HTR-8/SVneo (cell line): Measurements from ENCODE around the gene ZNF594.
"Not testable (repeated sequence)": the region's sequence is repeated elsewhere in the genome, so short reads cannot be mapped to it uniquely, and the experiment has no call there.

Source experiments
- DNase-seq: peaks from one replicate; pipeline ENCODE4 v3.0.0; 2011; ENCODE audit warnings: low spot score, mixed read lengths; ENCODE audit not compliant: insufficient read length
- FAIRE-seq: peaks from 2 replicates; lab custom pipeline; 2011; peaks lifted over from hg19 to GRCh38; lab: Jason Lieb, UNC

The ZNF594 gene

DNA sequence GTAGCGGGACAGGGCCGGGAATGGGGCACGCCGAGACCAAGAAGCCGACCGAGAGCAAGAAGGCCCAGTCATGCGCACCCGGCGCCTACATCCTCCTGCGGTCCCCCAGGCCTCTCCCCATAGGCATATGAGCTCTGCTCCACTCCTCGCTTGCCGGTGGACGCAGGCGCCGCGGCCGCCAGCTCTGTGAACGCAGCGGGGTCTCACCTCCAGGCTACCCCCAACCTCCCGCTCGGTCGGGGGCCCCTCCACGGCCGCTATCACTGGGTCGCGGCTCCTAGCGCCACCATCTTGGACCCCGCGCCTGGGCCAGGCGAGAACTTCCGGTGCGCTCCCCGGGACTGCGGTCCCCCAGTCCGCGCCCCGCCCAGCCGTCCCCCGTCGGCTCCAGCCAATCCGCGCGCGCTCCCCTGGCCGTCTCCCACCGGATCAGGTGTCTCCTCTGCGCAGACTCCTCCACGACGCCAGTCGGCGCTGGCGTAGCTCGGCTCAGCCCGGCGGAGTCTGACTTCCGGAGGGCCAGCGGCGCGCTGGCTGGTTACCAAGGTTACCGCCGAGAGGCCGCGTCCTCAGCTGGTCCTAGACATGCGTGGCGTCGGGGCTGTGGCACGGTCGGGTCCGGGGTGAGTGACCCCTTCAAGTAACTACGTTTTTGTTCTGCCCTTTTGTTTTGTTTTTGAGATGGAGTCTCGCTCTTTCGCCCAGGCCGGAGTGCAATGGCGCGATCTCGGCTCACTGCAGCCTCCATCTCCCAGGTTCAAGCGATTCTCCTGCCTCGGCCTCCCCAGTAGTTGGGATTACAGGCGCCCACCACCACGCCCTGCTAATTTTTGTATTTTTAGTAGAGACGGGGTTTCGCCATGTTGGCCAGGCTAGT, at the start of gene ZNF594:
Gene ZNF594, minus strand, starts transcription at position 328 of the 877 bp plus-strand sequence. CDS start 7,612 bp downstream, outside the sequence.
- FAIRE-seq, result peak; percentile 96
- peak; percentile 99 for DNase-seq

DNA sequence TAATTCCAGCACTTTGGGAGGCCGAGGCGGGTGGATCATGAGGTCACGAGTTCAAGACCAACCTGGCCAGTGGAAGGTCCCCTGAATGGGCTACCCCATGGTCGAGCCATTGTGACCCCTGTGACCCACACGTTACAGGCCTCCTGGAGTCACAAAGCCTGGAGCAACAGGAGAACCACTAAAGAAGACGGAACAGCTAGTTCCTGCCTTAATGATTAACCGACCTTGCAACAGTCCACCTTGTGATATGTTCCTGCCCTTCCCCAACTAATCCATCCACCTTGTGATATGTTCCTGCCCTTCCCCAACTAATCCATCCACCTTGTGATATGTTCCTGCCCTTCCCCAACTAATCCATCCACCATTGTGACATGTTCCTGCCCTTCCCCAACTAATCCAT, 48.1 kb upstream of the ZNF594 start:
- not testable (repeated sequence) for FAIRE-seq, DNase-seq

DNA sequence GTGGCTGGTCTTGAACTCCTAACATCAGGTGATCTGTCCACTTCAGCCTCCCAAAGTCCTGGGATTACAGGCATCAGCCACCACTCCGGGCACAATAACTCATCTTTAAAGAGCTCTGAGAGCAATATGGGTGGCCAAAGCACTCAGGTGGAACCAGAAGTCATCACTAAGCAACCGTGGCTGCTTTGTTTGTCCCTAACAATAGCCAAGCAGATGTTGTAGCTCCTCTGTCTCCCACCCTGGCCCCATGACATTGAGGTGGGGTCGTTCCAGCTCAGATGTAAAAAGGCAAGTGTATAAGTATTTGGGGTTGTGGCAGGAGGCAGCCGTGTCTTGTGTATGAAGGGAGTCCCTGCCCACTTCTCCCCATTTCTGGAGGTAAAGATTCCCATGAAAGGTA, 46.7 kb upstream of the ZNF594 start:
- FAIRE-seq (no peak), DNase-seq (no peak)

DNA sequence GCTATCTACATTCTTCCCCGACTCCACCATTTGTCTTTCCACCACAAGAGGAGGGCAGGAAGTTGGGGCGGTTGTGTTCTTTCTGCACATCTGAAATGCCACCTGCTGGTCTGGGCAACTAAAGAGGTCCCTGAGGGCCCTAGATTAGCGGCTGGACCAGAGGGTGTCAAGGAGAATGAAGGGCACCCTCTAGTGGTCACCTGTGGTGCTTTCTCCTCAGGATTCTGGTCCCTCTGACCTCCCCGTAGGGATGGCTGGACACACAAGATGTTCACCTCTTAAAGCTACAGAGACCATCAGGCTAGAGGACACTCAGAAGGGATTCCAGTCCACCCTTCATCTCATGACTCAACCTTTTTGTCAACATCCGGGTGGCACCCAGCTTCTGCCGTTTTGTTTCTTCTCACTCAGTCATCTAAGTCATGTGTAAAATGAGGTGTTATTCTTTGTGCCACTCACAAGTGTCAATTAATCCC, 45.9 kb upstream of the ZNF594 start:
- peak; percentile 67 for DNase-seq
- FAIRE-seq, result no peak

DNA sequence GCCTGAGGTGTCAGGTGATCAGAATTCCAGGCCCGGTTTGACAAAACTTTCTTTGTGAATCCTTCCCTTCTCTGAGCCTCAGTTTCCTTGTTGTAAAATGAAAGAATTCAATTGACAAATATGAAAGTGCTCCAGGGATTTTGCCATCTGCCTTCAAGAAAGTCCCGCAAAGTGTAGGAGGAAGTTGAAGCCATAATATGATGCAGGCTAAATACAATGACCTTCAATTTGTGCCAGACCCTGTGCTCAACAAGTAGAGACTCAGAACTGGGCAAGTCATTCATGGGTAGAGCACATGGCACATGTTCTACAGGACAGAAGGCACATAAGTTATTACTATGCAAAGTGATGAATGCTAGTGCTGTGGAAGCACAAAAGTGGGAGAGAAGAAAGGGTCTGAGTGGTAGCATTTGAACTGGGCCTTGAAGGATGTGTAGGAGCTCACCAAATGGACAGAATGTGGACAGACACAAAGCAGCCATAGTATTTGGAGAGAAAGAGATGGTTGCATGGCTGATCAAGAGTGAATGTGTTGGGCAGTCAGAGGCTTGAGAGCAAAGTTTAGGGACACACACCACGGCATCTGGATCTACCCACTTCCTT, 45.4 kb upstream of the ZNF594 start:
- DNase-seq (no peak), FAIRE-seq (no peak)

DNA sequence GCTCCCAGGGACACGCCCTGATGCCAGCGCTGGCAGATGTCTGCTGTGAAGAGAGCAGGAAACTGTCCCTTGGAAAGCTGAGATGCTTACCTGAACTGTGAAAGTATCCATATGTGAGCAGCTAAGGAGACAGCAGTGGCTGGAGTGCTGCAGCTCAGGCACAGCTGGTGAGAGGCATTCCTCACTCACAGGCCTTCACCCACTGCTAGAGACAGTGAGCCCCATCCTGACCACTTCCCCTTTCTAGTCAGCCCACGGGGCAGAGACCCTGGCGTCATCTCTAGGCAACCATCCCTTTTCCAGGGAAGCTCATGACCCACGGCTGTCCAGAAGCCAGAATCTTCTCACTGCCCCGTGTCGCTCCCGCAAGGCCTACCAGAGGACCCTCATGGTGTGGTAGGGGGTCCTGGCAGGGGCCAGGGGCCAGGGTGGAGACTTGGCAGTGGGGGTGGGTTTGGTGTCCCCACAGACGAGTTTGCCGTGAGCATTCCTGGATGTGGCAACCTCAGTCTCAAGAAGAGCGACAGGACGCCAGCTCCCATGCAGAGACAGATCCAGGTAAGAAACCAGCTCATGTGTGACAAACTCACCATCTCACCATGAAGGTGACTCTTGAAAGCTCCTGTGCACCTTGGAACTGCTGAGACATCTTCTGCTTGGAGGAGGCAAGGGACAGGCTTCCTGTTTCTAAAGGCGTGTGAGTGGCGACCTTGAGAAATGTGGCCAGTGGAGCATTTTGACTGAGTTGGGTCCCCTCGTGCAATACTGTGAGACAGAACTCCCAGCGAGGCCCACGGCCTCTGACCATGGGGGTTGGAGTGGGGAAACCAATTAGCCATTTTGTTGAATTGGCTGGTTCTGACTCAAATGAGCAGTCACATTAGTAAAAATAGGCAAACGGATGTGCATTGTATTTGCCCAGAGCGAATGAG, 43.2 kb upstream of the ZNF594 start, which contains the start of gene SCIMP:
Gene SCIMP, minus strand, starts transcription at position 216 of the 932 bp plus-strand sequence. Its CDS starts 105 bp downstream, at position 111.
- no peak for DNase-seq
- no peak for FAIRE-seq

DNA sequence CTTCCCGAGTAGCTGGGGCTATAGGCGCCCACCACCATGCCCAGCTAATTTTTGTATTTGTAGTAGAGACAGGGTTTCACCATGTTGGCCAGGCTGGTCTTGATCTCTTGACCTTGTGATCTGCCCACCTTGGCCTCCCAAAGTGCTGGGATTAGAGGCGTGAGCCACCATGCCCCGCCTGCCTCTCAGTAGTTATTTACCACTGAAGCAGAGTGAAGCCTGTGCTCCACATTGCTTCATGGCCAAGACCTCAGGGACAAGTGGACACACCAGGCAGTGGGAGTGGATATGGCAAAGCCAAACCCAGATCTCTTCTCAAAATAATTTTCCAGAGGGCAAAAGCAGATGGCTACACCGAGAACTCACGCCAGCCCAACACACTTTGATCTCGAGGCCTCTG, 41.8 kb upstream of the ZNF594 start:
- DNase-seq, FAIRE-seq: not testable (repeated sequence)

DNA sequence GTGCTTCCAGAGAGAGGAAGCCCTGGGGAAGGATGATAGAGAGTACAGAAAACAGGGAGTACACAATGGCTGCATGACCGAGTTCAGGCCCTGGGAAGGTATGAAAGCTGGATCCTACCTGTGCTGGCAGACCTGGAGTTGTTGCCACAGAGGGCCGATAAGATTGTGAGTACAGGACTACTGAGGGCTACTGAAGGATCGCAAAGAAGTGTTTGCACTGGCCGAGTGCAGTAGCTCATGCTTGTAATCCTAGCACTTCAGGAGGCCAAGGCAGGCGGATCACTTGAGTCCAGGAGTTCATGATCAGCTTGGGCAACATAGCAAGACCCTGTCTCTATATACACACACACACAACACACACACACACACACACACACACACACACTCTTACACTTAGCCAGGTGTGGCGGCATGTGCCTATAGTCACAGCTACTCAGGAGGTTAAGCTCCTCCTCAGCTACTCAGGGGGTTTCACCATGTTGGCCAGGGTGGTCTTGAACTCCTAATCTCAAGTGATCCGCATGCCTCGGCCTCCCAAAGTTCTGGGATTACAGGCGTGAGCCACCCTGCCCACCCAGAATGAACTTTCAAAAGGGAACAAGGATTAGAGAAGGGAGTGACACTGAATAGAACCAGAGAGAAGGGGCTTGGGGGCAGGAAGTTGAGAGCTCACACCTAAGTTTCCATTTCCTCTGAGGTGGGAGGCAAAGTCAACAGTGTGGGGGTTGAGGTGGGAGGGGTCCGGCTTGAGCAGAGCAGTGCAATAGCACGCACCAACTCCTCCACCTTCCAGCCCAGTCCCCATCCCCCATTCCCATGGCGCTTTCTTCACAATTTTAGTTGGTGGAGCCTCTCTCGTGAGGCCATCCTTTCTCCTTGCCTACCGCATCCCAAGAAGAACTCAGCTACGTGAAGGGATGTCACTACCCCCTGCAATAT, 35.5 kb upstream of the ZNF594 start:
- FAIRE-seq (no peak), DNase-seq (no peak)

DNA sequence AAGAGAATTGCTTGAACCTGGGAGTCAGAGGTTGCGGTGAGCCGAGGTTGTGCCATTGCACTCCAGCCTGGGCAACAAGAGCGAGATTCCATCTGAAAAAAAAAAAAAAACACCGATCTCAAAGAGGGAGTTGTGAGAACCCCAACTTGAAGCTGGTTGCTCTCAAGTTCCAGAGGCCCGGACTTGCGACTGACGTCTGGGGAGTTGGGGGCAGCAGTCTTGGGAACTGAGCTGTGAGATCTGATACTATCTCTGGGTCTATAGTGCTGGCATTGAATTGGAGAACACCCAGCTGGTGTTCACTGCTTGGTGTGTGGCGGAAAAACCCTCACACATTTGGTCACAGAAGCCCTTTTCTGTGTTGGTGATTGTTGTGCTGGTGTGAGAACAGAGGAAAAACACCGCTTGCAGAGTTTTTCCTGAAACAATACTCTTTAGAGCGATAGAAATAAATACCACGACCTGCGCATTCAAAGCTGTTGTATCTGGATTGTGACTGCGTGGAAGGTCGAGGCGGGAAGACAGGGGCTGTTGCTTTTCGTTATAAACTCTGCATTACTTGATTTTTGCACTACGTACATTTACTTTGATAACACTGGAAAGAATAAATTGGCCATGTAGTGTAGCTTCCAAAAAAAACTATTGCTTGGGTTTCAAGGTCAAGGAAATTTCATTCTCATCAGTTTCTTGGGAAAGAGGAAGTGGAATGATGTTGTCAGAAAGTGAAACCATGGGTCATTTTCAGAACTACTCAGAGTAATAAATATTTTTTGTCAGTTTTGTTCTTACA, 34.2 kb upstream of the ZNF594 start:
- FAIRE-seq (no peak), DNase-seq (no peak)

DNA sequence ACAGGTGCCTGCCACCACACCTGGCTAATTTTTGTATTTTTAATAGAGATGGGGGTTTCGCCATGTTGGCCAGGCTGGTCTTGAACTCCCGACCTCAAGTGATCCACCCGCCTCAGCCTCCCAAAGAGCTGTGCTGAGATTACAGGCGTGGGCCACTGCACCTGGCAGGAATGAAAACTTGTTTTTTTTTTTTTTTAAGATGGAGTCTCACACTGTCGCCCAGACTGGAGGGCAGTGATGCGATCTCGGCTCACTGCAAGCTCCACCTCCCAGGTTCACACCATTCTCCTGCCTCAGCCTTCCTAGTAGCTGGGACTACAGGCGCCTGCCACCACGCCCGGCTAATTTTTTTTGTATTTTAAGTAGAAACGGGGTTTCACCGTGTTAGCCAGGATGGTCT, 30.2 kb upstream of the ZNF594 start:
- FAIRE-seq, DNase-seq: not testable (repeated sequence)

DNA sequence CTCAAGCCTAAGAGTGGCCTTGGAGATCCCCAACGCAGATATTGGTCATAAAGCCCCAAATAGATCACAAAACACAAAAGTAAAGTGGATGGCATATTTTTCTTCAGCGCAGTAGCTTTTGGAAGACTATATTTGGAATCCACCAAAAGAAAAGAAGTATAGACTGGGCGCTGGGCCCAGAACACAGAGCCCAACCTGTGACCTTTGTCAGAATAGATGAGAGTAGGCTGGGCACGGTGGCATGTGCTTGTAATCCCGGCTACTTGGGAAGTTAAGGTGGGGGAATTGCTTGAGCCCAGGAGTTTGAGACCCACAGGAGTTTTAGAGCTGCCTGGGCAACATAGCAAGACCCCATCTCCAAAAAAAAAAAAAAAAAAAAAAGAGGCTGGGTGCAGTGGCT, 28.4 kb upstream of the ZNF594 start:
- FAIRE-seq (no peak), DNase-seq (no peak)

DNA sequence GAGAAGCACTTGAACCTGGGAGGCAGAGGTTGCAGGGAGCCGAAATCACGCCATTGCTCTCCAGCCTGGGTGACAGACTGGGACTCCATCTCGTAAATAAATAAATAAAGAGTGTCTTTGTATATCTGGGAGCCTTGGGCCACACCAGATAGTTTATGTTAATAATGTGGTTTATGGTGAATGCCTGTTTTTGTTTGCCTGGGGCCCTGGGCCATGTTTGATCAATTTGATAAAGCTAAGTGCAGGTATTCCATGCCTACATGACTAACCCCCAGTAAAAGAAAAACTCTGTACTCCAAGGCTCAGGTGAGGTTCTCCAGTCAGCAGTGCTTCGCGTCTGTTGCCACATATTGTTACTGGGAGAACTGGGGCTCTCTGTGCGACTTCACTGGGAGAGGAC, 27.9 kb upstream of the ZNF594 start:
- DNase-seq, result no peak
- no peak for FAIRE-seq

DNA sequence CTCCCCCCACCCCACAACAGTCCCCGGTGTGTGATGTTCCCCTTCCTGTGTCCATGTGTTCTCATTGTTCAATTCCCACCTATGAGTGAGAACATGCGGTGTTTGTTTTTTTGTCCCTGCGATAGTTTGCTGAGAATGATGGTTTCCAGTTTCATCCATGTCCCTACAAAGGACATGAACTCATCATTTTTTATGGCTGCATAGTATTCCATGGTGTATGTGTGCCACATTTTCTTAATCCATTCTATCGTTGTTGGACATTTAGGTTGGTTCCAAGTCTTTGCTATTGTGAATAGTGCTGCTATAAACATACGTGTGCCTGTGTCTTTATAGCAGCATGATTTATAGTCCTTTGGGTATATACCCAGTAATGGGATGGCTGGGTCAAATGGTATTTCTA, 25.9 kb upstream of the ZNF594 start:
- not testable (repeated sequence) for FAIRE-seq, DNase-seq

DNA sequence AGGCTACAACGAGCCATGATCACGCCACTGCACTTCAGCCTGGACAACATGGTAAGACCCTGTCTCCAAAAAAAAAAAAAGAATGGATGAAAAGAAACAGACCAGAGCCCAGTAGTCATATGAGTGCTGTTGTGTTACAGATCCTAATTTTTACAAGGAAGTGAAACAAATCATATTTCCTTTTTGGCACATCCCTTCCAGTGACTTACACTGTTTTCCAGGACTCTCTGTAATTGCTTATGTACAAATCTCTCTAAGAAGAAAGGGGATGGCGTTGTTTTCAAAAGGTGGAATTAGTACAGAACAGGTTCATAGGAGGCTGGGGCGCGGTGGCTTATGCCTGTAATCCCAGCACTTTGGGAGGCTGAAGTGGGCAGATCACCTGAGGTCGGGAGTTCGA, 19.8 kb upstream of the ZNF594 start:
- DNase-seq (no peak), FAIRE-seq (no peak)

DNA sequence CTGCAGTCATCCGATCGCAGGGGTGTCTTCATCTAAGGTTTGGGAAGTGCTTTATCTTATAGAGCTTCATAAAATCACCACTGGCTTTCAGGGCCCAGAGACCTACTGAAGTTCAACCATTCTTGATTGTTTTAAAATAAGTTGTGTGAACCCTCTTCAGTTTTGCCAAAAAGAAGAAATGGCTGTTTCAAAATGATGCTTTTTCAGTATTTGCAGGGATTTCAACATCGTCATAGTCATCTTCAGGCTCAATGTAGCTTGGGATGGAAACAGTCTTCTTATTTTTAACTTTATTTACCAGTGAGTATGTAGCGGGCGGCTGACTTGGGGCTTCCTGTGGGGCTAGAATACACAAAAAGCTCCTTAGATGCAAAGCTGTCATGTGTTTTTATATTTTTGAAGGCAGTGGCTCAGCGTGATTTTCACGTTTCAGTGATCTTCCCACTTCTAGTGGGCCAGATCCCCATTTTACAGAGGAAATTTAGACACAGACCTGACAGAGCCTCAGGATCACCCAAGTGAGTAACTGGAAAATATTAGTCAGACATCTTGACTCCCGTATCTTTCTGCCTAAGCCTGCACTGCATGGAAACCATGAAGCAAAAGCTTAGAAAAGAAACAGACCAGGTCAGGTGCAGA, 19.1 kb upstream of the ZNF594 start:
- DNase-seq (no peak), FAIRE-seq (no peak)

DNA sequence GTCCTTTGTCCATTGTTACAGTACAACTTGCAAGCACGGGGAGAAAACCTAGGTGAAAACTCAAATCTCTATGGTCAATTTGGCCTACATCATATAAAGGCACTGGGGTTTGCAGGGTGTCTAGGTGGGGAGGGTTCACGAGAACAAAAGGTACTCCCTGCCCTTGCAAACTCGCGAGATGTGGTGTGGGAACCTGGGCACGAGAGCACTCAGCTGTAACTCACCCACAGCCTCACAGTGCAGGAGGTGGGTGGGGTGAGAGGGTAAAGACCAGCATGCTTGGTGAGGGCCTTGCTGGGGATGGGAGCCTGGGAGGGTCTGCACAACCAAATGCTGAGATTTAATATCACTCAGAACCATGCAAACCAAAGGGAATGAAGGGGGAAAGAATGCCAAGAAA, 18.4 kb upstream of the ZNF594 start:
- DNase-seq (no peak), FAIRE-seq (peak; percentile 40)

DNA sequence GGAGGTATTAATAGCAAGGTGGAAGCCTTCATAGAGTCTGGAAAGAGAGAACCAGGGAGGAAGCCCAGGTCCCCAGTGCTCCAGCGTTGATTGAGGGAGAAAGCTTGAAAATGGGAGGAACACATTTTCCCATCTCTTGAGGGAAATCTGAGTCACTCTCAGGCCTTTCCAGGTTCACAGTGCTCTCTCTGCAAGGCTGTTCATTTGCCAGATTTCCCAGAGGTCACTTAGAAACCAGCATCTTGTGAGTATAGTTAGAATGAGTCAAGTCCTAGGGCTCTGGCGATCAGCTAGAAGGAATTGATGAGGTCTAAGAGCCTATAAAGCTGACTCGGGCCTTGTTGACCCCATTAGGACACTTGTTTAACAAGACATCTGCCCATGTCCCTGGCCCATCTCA, 17.7 kb upstream of the ZNF594 start:
- FAIRE-seq (no peak), DNase-seq (no peak)

DNA sequence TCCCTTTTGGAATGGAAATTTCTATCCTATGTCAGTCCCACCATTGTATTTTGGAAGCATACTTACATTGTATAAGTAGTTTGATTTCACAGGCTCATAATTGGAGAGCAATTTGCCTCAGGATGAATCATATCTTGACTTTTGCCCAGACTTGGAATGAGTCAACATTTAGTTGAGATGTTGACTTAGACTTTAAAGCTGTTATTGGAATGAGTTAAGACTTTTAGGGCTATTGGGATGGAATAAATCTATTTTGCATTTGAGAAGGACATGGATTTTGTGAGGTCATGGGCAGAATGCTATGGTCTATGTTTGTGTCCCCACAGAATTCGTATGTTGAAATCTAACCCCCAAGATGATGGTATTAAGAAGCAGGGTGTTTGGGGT, 12.2 kb upstream of the ZNF594 start:
- DNase-seq (no peak), FAIRE-seq (no peak)
